ENCODE data around the gene AKAP13. TPM values are rescaled to one million over a fixed set of nuclear protein-coding genes. Genes with fewer than 3 reads are reported as not detected.
A peak's percentile ranks its signal among the peaks of the same experiment; 100 is the strongest.

Gene AKAP13
- polyA plus RNA-seq, 1 of the 3 experiments (the other 2 are of a cell fraction), result 8.4 TPM

GRCh38 chr15:85595804-85596536 is 215.6 kb downstream of the AKAP13 start:
- Histone ChIP-seq H3K27me3 (ENCODE audit: insufficient read depth) (no peaks in the 10 kb centered on the region), H3F3A (replicated peaks; ENCODE audit: insufficient read depth) (peaks cover 6% of the 10 kb centered on the region), H3K9me3 (no peaks in the 10 kb centered on the region), H3K4me1 (ENCODE audit: control insufficient read depth in 1 of 2, insufficient read depth in 2 of 2, low read depth in 1 of 2, low read length in 1 of 2) (peaks cover 10 to 11% of the 10 kb centered on the region in 2 experiments; a peak in 3 of 4 replicates), H3K4me3 (ENCODE audit: low read depth in 2 of 2, low read length in 1 of 2) (no peak overlapping the region), H4K20me1 (ENCODE audit: insufficient read depth) (no peaks in the 10 kb centered on the region), H3K9ac (no peak overlapping the region), H3K79me2 (ENCODE audit: insufficient read depth) (peaks cover 15% of the 10 kb centered on the region; the same call in 1 of the 2 replicates), H3K27ac (ENCODE audit: low read depth in 2 of 2, low read length in 1 of 2) (peak overlapping the region in 1 of 2 experiments; percentile 4; a peak in 1 of 4 replicates), H3K4me2 (no peak overlapping the region), H3K36me3 (replicated peaks in 1 of 2; ENCODE audit: control insufficient read depth in 1 of 2, insufficient read depth in 2 of 2, low read length in 1 of 2) (peaks cover 0 to 8% of the 10 kb centered on the region in 2 experiments), H2AFZ (ENCODE audit: low read depth) (no peak overlapping the region), H3K9me2 (no peaks in the 10 kb centered on the region)
- POLR2A ChIA-PET, result no interaction called here
- 96% methylated on average over 4 of the region's 4 CpGs for WGBS (ENCODE audit: low lambda C conversion rate)
- CTCF ChIA-PET, result no interaction called here
- DNase-seq, result no peak
- TF ChIP-seq PBX3 (IDR thresholded peaks at IDR 0.05) (no peak), RXRA (IDR thresholded peaks at IDR 0.05; ENCODE audit: borderline replicate concordance, low read depth) (no peak), MAX (IDR thresholded peaks at IDR 0.05; ENCODE audit: low read depth) (no peak), NFIC (IDR thresholded peaks at IDR 0.05; ENCODE audit: borderline replicate concordance) (no peak), EP300 (IDR thresholded peaks at IDR 0.05; ENCODE audit: borderline replicate concordance in 1 of 2, low read depth in 1 of 2, low read length in 1 of 2) (no peak), MEF2A (IDR thresholded peaks at IDR 0.05; ENCODE audit: borderline replicate concordance, low read depth) (no peak), FOXM1 (IDR thresholded peaks at IDR 0.05; ENCODE audit: low read depth) (no peak), SIN3A (IDR thresholded peaks at IDR 0.05; ENCODE audit: borderline replicate concordance, low read depth, low read length) (no peak), TEAD4 (IDR thresholded peaks at IDR 0.05; ENCODE audit: borderline replicate concordance, insufficient read depth) (no peak)

GRCh38 chr15:85597155-85597815 is 216.9 kb downstream of the AKAP13 start:
- no peaks in the 10 kb centered on the region for H3K27me3 ChIP-seq (ENCODE audit: insufficient read depth)
- H4K20me1 ChIP-seq (ENCODE audit: insufficient read depth), result no peaks in the 10 kb centered on the region
- no peaks in the 10 kb centered on the region for H3K9me3 ChIP-seq
- H3K79me2 ChIP-seq (ENCODE audit: insufficient read depth), result peaks cover 15% of the 10 kb centered on the region; the same call in 1 of the 2 replicates
- peaks cover 1% of the 10 kb centered on the region for H3F3A ChIP-seq (replicated peaks; ENCODE audit: insufficient read depth)
- no peak overlapping the region for H3K9ac ChIP-seq
- no peak overlapping the region for H3K4me3 ChIP-seq (ENCODE audit: low read depth in 2 of 2, low read length in 1 of 2)
- no peak overlapping the region for H3K4me2 ChIP-seq
- no peaks in the 10 kb centered on the region for H3K9me2 ChIP-seq
- peaks cover 0 to 8% of the 10 kb centered on the region in 2 experiments for H3K36me3 ChIP-seq (replicated peaks in 1 of 2; ENCODE audit: control insufficient read depth in 1 of 2, insufficient read depth in 2 of 2, low read length in 1 of 2)
- no peak overlapping the region for H3K27ac ChIP-seq (ENCODE audit: low read depth in 2 of 2, low read length in 1 of 2)
- H3K4me1 ChIP-seq (ENCODE audit: control insufficient read depth in 1 of 2, insufficient read depth in 2 of 2, low read depth in 1 of 2, low read length in 1 of 2), result peaks cover 5 to 11% of the 10 kb centered on the region in 2 experiments; a peak in 3 of 4 replicates
- DNase-seq, result no peak
- no peak for TF ChIP-seq TAF1 (IDR thresholded peaks at IDR 0.05; ENCODE audit: borderline replicate concordance, low read depth, low read length)
- TF ChIP-seq FOXJ3 (CRISPR knock-in tag; IDR thresholded peaks at IDR 0.05), result no peak
- no peak for TF ChIP-seq EP300 (IDR thresholded peaks at IDR 0.05; ENCODE audit: borderline replicate concordance in 1 of 2, low read depth in 1 of 2, low read length in 1 of 2)
- TF ChIP-seq USF1 (IDR thresholded peaks at IDR 0.05; ENCODE audit: borderline replicate concordance, low read depth), result no peak
- no peak for TF ChIP-seq MXI1 (IDR thresholded peaks at IDR 0.05; ENCODE audit: low read depth, low read length)
- TF ChIP-seq RCOR1 (IDR thresholded peaks at IDR 0.05; ENCODE audit: low read length), result no peak
- no peak for TF ChIP-seq TCF12 (IDR thresholded peaks at IDR 0.05)
- POLR2A ChIA-PET, result no interaction called here
- 63% methylated on average over 2 of the region's 2 CpGs for WGBS (ENCODE audit: low lambda C conversion rate)
- H2AFZ ChIP-seq (ENCODE audit: low read depth), result no peak overlapping the region
- CTCF ChIA-PET, result no interaction called here

Measured in SK-N-SH (cell line).